Measurements from ENCODE around the gene RPP25L.

The RPP25L gene

GRCh38 chr9:34630402-34631154 is 18.7 kb upstream of the RPP25L start:
- TF ChIP-seq GATA1 (IDR thresholded peaks at IDR 0.05; ENCODE audit: low read depth, low read length) (no peak), POLR2A (IDR thresholded peaks at IDR 0.05; ENCODE audit: low read length) (no peak)
- DNase-seq, result no peak

GRCh38 chr9:34629491-34629808 is 17.6 kb upstream of the RPP25L start:
- TF ChIP-seq POLR2A (IDR thresholded peaks at IDR 0.05; ENCODE audit: low read length) (no peak), GATA1 (IDR thresholded peaks at IDR 0.05; ENCODE audit: low read depth, low read length) (no peak)
- no peak for DNase-seq

GRCh38 chr9:34628656-34629490 is 17.0 kb upstream of the RPP25L start, which contains the start of gene ARID3C:
ARID3C (minus strand) TSS chr9:34629066; CDS start chr9:34628014, 1,052 bp downstream.
- peak; percentile 40 to 50 for DNase-seq
- TF ChIP-seq POLR2A (IDR thresholded peaks at IDR 0.05; ENCODE audit: low read length), result no peak
- no peak for TF ChIP-seq GATA1 (IDR thresholded peaks at IDR 0.05; ENCODE audit: low read depth, low read length)

- no peak for TF ChIP-seq POLR2A (IDR thresholded peaks at IDR 0.05; ENCODE audit: low read length)
- TF ChIP-seq GATA1 (IDR thresholded peaks at IDR 0.05; ENCODE audit: low read depth, low read length), result no peak
- DNase-seq, result no peak
Measured at GRCh38 chr9:34627716-34628655, 16.1 kb upstream of the RPP25L start.

DNA sequence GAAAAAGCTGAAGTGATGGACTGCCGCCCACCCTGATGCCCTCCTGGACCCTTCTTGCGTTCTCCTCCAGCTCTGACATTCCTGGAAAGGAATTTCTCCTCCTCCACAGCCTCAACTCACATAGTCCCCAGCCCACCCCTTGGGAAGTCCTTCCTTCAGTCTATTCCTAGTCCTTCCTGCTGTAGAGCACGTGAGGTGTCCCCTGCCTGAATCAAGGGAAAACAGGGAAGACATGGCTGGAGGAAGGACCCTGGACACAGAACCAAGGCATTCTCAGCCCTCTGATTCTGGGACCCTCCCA is 13.2 kb upstream of the RPP25L start:
- DNase-seq, result no peak
- TF ChIP-seq POLR2A (IDR thresholded peaks at IDR 0.05; ENCODE audit: low read length) (no peak), GATA1 (IDR thresholded peaks at IDR 0.05; ENCODE audit: low read depth, low read length) (no peak)

DNA sequence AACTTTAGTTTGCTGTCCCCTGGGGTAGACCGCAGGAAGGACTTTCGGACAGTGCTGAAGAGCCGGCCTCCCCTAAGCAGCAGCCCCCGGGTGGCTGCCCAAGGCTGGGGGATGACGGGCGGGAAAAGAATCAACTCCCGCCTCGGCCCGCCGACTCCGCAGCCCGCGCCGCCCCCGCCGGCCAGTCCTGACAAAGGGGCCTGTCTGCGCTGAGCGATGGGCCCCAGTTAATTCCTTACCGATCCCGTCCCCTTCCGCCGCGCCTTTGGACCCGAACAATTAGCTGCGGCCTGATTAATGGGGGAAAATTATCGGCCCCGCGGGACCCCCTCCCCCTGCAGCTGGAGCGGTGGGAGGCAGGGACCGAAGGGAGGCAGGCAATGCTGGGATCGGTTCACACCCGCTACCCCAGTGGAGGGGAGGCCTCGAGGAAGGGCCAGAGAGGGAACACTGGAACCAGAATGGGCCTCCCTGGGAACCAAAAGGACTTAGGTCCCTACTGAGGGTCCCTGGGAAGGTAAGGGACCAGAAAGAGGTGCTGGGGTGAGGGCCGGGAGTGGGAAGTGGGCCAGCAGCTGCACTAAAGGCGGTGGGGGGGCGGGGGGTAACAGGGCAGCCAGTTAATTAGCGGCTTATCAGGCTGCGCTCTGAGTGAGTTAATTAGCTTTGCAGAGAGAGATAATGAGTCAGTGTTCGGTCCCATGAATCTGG is 12.7 kb upstream of the RPP25L start:
- TF ChIP-seq POLR2A (IDR thresholded peaks at IDR 0.05; ENCODE audit: low read length), result no peak
- TF ChIP-seq GATA1 (IDR thresholded peaks at IDR 0.05; ENCODE audit: low read depth, low read length), result no peak
- DNase-seq, result no peak

DNA sequence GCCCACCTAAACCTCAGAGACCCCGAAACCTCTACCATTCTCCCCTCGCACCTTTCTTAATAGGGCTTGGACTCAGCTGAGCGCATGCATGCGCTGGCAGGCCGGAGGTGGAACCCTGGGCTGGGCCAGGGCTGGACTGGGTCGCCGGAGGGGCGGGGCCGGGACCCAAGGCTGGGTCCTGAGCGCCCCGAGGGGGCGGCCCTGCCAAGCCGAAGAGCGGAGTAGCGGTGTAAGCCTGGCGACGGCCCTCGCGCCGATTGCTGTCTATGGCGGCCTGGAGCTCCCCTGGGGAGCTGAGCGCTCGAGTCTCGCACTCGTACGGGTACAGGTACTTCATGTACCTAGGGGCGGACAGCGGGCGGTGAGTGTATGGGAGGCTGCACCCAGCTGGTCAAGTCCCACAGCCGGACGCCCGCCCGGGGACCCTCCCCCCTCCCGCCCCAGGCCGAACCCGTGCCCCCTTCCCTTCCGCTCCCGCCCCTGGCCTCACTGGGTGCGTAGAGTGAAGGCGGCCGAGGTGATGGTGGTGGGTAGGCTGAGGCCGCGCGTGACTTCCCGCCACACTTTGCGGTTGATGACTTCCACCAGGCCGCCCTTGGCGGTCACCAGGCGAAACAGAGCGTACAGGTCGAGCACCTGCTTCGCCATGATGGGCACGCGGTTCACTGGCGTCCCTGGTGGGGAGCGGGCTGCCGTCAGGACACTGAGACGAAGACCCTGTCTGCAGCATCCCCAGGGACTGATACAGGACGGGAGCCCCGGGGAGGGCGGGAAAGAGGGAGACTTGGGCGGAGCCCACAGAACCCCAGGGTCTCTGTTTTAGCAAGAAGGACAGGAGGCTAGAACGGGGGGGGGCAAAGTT is 11.7 kb upstream of the RPP25L start:
- TF ChIP-seq POLR2A (IDR thresholded peaks at IDR 0.05; ENCODE audit: low read length) (no peak), GATA1 (IDR thresholded peaks at IDR 0.05; ENCODE audit: low read depth, low read length) (no peak)

DNA sequence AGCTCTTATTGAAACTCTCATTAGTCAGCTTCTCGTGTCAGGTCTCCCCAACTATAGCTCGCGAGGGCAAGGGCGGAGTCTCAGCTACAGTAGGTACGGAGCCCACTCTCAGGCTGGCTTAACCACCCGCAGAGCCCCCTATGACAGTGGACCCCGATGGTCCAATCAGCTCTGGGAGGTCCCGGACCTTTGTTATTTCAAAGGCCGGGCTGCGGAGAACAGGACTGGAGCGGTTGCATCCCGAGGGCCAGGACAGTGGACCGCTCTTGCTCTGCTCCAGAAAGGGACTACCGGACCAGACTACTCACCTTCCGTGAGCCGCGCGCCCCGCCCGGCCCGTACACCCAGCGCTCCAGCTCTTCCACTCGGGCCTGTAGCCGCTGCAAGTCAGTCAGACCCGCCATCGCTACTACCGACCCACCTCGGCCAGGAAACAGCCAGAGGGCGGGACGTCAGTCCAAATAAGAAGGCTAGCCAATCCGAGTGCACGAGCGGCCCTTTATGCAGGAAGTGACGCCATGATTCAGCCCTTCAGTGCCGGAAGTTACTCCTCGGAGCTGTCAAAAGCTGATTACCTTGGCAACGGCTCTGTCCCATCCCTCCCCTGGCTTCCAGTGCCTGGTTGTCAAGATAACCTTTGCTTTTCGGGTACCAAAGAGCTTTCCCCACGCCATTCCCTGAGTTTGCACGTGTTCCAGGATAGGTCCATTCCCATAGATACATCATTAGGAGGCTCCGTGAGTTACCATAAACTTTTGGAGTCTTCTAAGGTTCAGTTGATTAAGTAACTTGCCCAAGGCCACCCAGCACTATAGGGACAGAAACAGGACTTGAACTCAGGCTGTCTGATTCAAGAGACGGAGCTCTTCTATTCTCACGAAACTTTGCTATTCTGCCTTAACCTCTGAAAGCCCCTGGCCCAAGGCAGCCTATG is 8.4 kb upstream of the RPP25L start, which contains the start of gene DCTN3:
DCTN3 (minus strand) TSS at position 435 of the 934 bp plus-strand sequence; CDS start at position 404, 31 bp downstream.
- peak; percentile 96 to 97 for DNase-seq
- TF ChIP-seq GATA1 (IDR thresholded peaks at IDR 0.05; ENCODE audit: low read depth, low read length) (no peak), POLR2A (IDR thresholded peaks at IDR 0.05; ENCODE audit: low read length) (peak; percentile 84)

More for the DNA sequence above, 11.7 kb upstream of the RPP25L start:
- DNase-seq, result no peak

DNA sequence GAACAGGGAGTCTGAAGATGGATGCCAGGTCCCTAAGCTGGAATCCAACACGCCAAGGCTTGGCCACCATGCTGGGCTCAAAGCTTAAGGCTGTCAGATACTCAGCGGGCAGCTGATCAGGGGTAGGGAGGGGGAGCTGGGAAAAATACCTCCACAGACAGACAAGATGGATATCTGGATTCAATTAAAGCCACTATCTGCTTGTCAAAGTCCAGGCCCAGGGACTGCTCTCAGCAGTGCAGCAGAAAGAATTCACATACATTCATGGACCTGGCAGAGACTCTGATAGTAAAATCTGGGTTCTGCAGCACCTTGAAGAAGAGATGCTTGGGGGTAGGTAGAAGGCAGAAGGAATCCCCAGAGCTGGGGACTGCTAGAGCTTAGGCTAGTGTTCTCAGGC is 3.2 kb upstream of the RPP25L start:
- TF ChIP-seq GATA1 (IDR thresholded peaks at IDR 0.05; ENCODE audit: low read depth, low read length), result no peak
- no peak for TF ChIP-seq POLR2A (IDR thresholded peaks at IDR 0.05; ENCODE audit: low read length)
- DNase-seq, result no peak

DNA sequence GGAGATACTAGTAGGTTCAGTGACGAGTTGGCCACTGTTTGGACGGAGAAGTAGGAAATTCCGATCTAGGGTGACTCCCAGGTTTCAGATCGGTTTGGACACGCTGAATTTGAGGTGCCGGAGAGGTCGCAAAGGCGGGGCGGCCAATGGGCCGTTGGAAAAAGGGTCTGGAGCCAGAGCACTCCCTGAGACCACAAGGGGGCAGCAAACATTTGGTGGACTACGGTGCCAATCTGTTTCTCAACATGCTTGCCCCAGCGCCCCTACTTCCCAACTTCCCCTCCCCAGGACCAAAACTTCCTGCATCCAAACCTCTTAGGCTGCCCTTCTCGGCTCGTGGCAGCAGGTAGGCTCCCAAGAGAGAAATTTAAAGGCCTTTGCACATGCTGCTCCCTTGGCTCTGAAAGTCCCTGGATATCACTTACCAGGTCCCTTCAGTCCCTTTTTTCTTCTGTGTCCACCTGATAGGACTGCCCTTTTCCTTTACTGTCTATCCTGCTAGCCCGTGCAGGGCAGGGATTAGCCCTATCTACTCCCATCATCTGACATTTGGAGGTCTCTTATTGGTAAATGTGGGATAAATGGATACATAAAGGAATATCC is 992 bp upstream of the RPP25L start:
- peak; percentile 79 to 89 for DNase-seq
- TF ChIP-seq GATA1 (IDR thresholded peaks at IDR 0.05; ENCODE audit: low read depth, low read length), result no peak
- TF ChIP-seq POLR2A (IDR thresholded peaks at IDR 0.05; ENCODE audit: low read length), result no peak

DNA sequence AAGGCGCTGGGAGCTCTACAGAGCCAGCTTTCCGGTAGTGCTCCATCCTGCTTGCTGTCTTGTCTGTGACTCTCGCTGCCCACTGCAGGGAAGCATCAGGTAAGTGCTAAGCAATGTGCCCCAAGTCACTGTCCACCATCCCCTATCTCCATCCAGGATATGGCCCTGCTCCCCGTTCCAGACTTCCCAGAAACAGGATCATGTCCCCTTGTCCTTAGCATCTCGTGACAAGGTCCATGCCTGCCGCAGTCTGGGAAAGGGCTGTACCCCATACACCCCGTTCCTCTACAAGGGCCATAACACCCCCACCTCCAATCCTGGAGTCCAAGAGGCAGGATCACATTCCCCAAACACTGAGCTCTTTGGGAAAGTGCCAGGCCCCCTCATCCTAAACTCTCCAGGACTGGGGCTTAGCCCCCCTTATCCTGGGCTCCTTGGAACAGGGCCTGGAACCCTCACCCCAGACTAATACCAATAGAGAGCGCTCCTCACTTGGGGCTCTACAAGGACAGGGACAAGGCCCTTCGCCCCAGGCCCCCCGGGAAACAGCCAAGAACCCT is 566 bp downstream of the RPP25L start:
- TF ChIP-seq GATA1 (IDR thresholded peaks at IDR 0.05; ENCODE audit: low read depth, low read length) (no peak), POLR2A (IDR thresholded peaks at IDR 0.05; ENCODE audit: low read length) (no peak)
- peak in 1 of 2 experiments; percentile 44 for DNase-seq
